T-helper 1 cell treated with Interleukin-12 subunit alpha and Interleukin-12 subunit beta and Interleukin-4 antibody, amounts not matched to agents 30 μg/mL and 1 μg/mL, for 36 hours (primary cell): ENCODE results near the gene EXOC4.

ENCODE experiments used
- H3K27ac Mint-ChIP-seq: one replicate; pipeline ENCODE4 v1.8.0; 2021; ENCODE audit warnings: mild to moderate bottlenecking, mixed read lengths
- H3K27me3 Mint-ChIP-seq: one replicate; pipeline ENCODE4 v1.8.0; 2021; ENCODE audit warnings: low read depth, mixed read lengths
- H3K36me3 Mint-ChIP-seq: one replicate; pipeline ENCODE4 v1.8.0; 2021; ENCODE audit warnings: low read depth, mixed read lengths
- H3K4me1 Mint-ChIP-seq: one replicate; pipeline ENCODE4 v1.8.0; 2021; ENCODE audit warnings: low read depth, mixed read lengths
- H3K4me3 Mint-ChIP-seq: one replicate; pipeline ENCODE4 v1.8.0; 2021; ENCODE audit warnings: mild to moderate bottlenecking, moderate library complexity, mixed read lengths
- H3K9me3 Mint-ChIP-seq: one replicate; pipeline ENCODE4 v1.8.0; 2021; ENCODE audit warnings: mixed read lengths

EXOC4 gene

DNA sequence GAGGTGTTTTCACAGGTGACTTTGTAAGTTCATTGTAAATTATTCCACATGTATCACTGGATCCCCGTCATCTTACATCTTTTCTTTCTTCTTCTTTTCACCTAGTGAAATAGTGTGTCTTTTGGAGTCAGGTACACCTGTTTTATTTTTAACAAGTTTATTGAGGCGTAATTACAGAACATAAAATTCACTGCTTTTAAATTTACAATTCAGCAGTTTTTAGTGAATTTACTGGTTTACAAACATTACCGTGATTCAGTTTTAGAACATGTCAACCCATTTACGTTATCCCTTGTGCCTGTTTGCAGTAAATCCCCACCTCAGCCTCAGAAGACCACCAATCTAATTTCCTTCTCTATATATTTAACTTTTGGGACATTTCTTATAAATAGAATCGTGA, 256.9 kb downstream of the EXOC4 start:
- Mint-ChIP-seq H3K9me3 (no peaks in the 10 kb centered on the region), H3K4me1 (no peaks in the 10 kb centered on the region), H3K36me3 (no peaks in the 10 kb centered on the region)

DNA sequence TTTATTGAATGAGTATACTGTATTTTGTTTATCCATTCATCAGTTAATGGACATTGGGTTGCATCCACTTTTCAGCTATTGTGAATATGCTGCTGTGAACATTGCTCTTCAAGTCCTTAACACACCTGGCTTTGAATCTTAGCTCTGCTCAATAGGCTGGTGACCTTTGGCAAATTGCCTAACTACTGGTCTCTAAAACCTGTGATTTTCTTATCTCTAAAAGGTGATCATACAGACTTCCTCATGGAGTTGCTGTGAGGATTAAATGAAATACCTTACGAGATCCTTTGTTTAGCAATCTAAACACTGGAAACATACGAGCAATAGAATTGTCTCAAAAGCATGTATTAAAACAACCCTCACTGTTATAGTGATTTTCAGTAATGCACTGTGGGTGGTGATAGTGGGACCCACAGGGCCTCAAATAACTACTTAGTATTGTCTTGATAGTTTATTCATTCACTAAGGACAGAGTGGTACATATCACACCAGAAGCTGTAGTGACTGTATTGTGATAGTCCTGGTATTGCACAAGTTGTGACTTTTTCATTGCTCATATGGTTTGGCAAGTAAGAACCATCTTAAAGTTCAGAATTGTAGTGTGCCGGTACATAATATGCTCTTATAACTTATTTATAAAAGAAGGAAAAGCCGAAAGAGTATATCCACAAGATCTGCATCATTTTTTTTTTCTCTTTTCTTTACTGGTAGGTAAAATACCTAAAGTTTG, 257.6 kb downstream of the EXOC4 start:
- Mint-ChIP-seq H3K27ac (no peak overlapping the region), H3K9me3 (no peaks in the 10 kb centered on the region), H3K36me3 (no peaks in the 10 kb centered on the region), H3K4me3 (no peak overlapping the region), H3K27me3 (no peaks in the 10 kb centered on the region), H3K4me1 (no peaks in the 10 kb centered on the region)

More for the DNA sequence above, 256.9 kb downstream of the EXOC4 start:
- H3K27me3 Mint-ChIP-seq = no peaks in the 10 kb centered on the region
- no peak overlapping the region for H3K4me3 Mint-ChIP-seq
- H3K27ac Mint-ChIP-seq = no peak overlapping the region

DNA sequence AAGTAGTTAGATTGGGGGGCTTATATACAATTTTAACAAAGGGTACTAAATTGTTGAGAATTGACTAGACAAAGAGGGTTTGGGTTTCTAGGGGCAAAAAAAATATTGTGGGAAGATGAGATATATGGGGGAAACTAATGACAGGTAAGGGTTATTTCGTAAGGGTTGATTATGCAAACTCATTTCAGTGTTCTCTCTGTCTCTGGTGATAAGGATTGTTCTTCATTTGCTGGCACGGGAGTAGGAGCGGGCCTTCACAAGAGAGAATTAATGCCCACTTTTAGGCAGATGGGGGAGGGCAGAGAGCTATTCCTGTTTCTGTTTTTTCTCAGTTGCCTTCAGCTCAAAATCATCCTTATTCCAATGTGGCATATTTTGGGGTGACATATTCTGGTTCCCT, 258.4 kb downstream of the EXOC4 start:
- no peaks in the 10 kb centered on the region for H3K27me3 Mint-ChIP-seq
- no peaks in the 10 kb centered on the region for H3K36me3 Mint-ChIP-seq
- no peaks in the 10 kb centered on the region for H3K4me1 Mint-ChIP-seq
- no peak overlapping the region for H3K4me3 Mint-ChIP-seq
- no peak overlapping the region for H3K27ac Mint-ChIP-seq
- H3K9me3 Mint-ChIP-seq = no peaks in the 10 kb centered on the region

DNA sequence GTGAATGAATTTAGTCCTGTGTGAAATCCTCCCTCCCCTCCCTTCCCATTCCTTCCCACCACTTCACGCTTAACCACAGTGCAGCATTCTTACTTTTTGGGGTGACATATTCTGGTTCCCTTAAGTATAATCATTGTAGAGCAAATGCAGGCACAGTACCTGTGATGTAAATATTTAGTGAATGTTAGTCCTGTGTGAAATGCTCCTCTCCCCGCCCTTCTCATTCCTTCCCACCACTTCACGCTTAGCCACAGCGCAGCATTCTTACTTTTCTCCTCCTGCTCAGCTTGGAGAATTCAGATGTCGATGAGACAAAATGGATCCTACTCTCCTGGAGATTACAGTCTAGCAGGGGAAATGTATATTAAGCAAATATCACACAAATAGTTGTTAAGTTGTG, 258.8 kb downstream of the EXOC4 start:
- no peak overlapping the region for H3K4me3 Mint-ChIP-seq
- H3K9me3 Mint-ChIP-seq = no peaks in the 10 kb centered on the region
- H3K27ac Mint-ChIP-seq = no peak overlapping the region
- H3K4me1 Mint-ChIP-seq = no peaks in the 10 kb centered on the region
- no peaks in the 10 kb centered on the region for H3K36me3 Mint-ChIP-seq
- H3K27me3 Mint-ChIP-seq = no peaks in the 10 kb centered on the region

DNA sequence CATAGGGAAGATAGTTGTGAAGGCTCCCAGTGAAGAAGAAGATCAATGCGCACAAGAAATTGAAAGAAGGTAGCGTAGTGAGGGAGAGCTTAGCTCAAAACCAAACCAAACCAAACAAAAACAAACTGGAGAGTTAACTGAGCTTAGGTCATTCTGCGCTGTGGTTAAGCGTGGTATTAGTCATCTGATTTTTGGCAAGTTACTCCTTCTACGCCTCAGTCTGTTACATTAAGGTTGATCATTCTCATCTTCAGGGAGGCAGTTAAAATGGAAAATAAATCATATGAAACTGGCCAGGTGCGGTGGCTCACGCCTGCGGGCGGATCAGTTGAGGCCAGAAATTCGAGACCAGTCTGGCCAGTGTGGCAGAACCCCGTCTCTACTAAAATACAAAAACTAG, 259.7 kb downstream of the EXOC4 start:
- Mint-ChIP-seq H3K9me3 (no peaks in the 10 kb centered on the region), H3K36me3 (no peaks in the 10 kb centered on the region), H3K4me1 (no peaks in the 10 kb centered on the region), H3K27ac (no peak overlapping the region), H3K27me3 (no peaks in the 10 kb centered on the region), H3K4me3 (no peak overlapping the region)

DNA sequence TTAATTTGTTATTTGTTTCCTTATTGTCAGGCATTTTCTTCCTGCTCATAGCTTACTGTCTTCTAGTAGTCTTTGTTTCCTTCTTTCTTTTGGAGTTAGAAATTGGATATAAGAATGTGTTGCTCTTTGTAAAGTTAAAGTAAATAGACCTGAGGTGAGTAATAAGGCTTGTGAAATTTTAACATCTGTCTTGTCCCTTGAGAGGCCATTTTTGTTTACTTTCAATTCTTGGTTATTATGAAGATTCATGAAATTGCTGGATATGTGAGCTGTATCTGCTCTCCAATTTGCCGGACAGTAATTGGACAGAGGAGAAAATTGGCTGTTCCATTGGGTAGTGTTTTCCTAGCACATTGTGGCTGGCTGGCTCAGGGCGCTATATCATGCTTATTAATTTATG, 260.7 kb downstream of the EXOC4 start:
- Mint-ChIP-seq H3K4me1 (no peaks in the 10 kb centered on the region), H3K27me3 (no peaks in the 10 kb centered on the region), H3K36me3 (no peaks in the 10 kb centered on the region), H3K27ac (no peak overlapping the region), H3K4me3 (no peak overlapping the region), H3K9me3 (no peaks in the 10 kb centered on the region)

DNA sequence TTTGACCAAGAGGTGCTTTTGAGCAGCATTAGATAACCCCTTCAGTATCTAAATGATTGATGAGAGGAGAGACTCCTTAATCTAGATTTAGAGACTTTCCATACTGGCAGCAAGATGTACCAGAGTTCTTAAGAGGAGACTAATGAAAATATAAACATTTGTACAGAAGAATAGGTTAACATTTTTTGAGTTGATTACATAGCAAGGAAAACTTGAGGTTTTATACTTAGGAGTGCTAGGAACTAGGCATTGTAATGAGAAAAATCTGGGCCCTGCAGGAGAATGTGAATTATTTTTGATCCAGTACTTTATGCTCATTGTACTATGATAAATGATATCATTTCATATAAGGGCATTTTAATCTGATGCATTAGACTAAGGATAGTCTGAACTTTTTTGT, 261.7 kb downstream of the EXOC4 start:
- Mint-ChIP-seq H3K27ac (no peak overlapping the region), H3K4me1 (no peaks in the 10 kb centered on the region), H3K27me3 (no peaks in the 10 kb centered on the region), H3K4me3 (no peak overlapping the region), H3K9me3 (no peaks in the 10 kb centered on the region), H3K36me3 (no peaks in the 10 kb centered on the region)

DNA sequence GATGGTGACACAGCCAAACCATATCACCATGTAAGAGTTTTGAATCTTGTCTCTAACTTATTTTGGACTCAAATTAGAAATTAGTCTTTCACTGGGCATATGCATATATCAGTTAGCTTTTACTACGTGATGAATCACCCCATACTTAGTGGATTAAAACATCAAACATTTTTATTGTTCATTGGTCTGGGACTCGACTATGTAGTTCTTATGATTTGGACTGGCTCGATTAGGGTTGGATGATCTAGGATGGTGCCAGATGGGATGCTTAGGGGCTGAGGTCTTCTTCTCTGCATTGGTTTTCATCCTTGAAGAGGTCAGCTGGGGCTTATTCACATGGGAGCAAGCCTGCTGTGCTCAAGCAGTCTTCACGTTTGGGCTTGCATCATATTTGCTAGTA, 264.9 kb downstream of the EXOC4 start:
- no peak overlapping the region for H3K27ac Mint-ChIP-seq
- H3K4me1 Mint-ChIP-seq = no peaks in the 10 kb centered on the region
- no peak overlapping the region for H3K4me3 Mint-ChIP-seq
- H3K36me3 Mint-ChIP-seq = no peaks in the 10 kb centered on the region
- H3K9me3 Mint-ChIP-seq = no peaks in the 10 kb centered on the region
- no peaks in the 10 kb centered on the region for H3K27me3 Mint-ChIP-seq

DNA sequence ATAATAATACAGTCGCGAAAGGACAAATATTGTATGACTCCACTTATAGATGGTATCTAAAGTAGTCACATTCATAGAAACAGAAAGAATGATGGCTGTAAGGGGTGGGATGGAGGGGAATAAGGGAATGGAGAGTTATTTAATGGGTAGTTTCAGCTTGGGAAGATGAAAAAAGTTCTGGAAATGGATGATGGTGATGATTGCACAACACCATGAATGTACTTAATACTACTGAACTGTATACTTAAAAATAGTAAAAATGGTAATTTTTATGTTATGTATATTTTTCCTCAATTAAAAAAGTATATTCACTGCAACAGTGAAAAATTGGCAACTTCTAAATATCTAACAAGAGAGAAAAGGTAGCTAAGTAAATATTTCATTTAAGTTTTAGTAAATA, 265.8 kb downstream of the EXOC4 start:
- Mint-ChIP-seq H3K9me3 (no peaks in the 10 kb centered on the region), H3K27me3 (no peaks in the 10 kb centered on the region), H3K36me3 (no peaks in the 10 kb centered on the region), H3K27ac (no peak overlapping the region), H3K4me1 (no peaks in the 10 kb centered on the region), H3K4me3 (no peak overlapping the region)

DNA sequence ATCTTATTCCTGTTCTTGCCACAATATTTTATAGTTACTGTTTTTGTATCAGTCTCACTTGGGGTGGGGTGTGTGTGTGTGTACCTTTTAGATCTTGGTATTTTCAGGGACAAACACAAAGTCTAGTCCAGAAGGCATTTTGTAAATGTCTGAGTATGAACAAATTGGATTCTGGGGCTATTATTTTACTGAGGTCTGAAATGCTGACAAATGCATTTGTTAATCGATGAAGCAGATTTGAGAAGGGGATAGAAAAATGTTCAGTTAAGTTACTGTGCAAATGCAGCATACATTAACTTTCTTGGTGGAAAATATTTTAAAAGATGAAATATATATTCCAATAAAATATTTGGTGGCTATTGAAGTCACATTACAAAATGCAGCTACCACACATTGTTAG, 267.4 kb downstream of the EXOC4 start:
- Mint-ChIP-seq H3K4me3 (no peak overlapping the region), H3K27ac (no peak overlapping the region), H3K27me3 (no peaks in the 10 kb centered on the region), H3K4me1 (no peaks in the 10 kb centered on the region), H3K9me3 (no peaks in the 10 kb centered on the region), H3K36me3 (no peaks in the 10 kb centered on the region)

DNA sequence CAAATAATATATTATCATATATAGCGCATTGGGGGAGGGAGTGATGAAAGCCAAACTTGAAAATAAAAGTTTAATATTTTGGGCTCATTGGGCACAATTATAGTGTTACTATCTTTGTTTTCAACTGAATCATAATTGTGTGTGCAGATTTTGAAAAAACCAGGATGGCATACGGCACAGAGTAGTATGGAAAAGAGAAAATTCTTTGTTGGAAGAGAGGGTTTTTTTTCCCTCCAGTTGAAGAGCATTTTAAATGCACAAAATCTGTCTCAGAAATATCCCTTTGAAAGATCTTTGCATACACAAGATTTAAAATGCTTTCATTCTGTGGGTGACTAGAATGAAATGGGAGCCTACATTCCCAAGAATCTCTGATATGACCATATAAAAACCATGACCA, 269.6 kb downstream of the EXOC4 start:
- Mint-ChIP-seq H3K4me3 (no peak overlapping the region), H3K27me3 (no peaks in the 10 kb centered on the region), H3K4me1 (no peaks in the 10 kb centered on the region), H3K9me3 (no peaks in the 10 kb centered on the region), H3K27ac (no peak overlapping the region), H3K36me3 (no peaks in the 10 kb centered on the region)

DNA sequence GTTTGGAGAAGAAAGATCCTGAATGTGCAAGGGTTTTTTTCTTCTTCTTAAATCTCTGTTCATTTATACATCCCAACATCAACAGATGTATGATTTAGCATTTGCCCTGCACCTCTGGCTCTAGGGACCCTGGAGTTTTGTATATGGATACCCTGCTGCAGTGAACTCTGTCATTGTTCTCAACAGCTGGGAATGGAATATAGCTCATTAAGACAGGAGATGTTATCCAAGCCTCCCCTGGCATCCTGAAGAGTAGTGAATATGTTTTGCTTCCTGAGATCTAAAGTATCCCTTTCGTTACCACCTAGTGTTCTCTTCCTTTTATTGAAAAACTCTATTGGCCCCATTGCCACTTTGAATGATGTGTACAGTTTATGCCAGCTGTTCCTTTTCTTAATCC, 275.9 kb downstream of the EXOC4 start:
- no peaks in the 10 kb centered on the region for H3K27me3 Mint-ChIP-seq
- H3K4me3 Mint-ChIP-seq = no peak overlapping the region
- no peaks in the 10 kb centered on the region for H3K4me1 Mint-ChIP-seq
- H3K9me3 Mint-ChIP-seq = no peaks in the 10 kb centered on the region
- no peaks in the 10 kb centered on the region for H3K36me3 Mint-ChIP-seq
- H3K27ac Mint-ChIP-seq = no peak overlapping the region

DNA sequence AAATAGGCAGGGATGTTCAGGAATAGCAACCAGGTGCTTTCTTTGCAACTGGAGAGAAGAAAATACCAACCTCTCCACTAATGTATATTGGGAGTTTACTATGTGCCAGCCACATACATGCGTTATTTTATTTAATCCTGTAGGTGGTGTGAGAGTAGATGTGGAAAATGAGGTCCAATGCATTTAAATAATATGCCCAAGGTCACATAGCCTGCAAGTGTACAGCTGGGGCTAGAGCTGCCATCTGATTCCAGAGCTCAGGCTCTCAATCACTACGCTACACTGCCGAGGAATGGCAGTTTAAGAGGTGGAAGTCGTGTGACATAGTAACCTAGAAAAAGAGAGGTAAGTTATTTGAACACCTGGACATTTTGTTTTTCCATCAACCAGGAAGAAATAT, 277.0 kb downstream of the EXOC4 start:
- Mint-ChIP-seq H3K27me3 (no peaks in the 10 kb centered on the region), H3K4me3 (no peak overlapping the region), H3K36me3 (no peaks in the 10 kb centered on the region), H3K27ac (no peak overlapping the region), H3K9me3 (no peaks in the 10 kb centered on the region), H3K4me1 (no peaks in the 10 kb centered on the region)

DNA sequence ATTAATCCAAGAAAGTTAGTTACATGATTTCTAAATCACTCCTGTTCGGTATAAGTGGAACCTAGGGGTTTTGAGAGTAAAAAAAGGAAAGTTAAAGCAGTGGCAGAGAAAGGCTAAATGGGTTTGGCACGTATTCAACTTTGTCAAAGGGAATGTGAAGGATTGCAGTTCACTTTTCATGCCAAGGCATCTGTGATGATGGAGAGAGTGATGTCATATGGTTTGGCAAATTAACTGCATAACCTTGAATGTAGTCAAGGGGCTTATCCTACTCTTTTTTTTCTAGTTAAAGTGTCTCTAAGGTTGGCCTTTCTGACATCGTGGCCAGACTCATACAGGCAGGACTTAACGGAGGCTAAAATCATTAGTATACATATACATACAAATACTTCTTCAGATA, 277.8 kb downstream of the EXOC4 start:
- no peak overlapping the region for H3K4me3 Mint-ChIP-seq
- H3K27ac Mint-ChIP-seq = no peak overlapping the region
- no peaks in the 10 kb centered on the region for H3K27me3 Mint-ChIP-seq
- no peaks in the 10 kb centered on the region for H3K9me3 Mint-ChIP-seq
- no peaks in the 10 kb centered on the region for H3K4me1 Mint-ChIP-seq
- H3K36me3 Mint-ChIP-seq = no peaks in the 10 kb centered on the region

DNA sequence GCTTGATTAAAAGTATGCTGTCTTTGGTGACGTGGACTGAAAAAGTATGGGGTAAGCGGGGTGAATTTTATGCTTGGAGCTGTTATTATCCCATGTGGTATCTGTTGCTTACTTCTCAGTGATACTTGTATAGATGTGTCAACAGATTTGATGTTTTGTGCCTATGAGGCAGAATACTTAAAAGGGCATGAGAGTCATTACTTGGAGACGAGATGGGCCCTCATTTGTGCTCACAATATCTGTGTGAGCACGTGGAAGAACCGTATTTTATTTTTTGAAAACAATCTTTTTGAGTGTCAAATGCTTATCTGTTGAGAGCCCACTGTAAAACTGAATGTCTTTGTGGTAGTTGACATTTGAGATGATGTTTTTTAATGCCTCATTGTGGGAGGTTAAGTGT, 281.9 kb downstream of the EXOC4 start:
- no peaks in the 10 kb centered on the region for H3K9me3 Mint-ChIP-seq
- no peak overlapping the region for H3K4me3 Mint-ChIP-seq
- H3K27ac Mint-ChIP-seq = no peak overlapping the region

DNA sequence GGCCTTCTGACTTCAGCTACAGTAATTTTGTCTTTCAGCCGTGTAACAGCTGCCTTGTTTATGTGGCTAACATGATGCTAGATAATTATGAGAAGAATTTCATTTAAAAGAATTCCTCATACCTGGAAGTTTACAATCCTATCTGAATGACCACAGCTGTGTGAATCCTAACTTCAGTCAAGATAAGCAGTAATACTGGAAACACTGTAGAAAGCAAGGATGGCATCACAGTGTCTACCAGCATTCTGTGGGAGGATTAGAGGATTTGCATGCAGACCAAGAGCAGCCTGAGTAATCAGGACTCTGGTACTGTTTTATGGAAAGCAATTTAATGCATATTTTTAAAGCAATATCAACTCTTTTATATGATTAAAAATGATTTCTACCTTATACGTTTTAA, 282.4 kb downstream of the EXOC4 start:
- Mint-ChIP-seq H3K4me3 (no peak overlapping the region), H3K27ac (no peak overlapping the region), H3K4me1 (peaks cover 6% of the 10 kb centered on the region), H3K27me3 (no peaks in the 10 kb centered on the region), H3K9me3 (no peaks in the 10 kb centered on the region), H3K36me3 (no peaks in the 10 kb centered on the region)

More for the DNA sequence above, 281.9 kb downstream of the EXOC4 start:
- Mint-ChIP-seq H3K36me3 (no peaks in the 10 kb centered on the region), H3K27me3 (no peaks in the 10 kb centered on the region), H3K4me1 (peaks cover 6% of the 10 kb centered on the region)
